ENCODE measurements around the gene WWOX.

Gene WWOX

GRCh38 chr16:78987666-78988065, 888.2 kb downstream of the WWOX start:
- no peak for DNase-seq (ENCODE audit: low read depth in 2 of 2)

- DNase-seq (ENCODE audit: low read depth in 2 of 2), result no peak
Observed at GRCh38 chr16:78988361-78988969, 889.0 kb downstream of the WWOX start.

- DNase-seq (ENCODE audit: low read depth in 2 of 2), result no peak
Observed at GRCh38 chr16:78990309-78990701, 890.9 kb downstream of the WWOX start.

GRCh38 chr16:78992001-78992400, 892.5 kb downstream of the WWOX start:
- no peak for DNase-seq (ENCODE audit: low read depth in 2 of 2)

GRCh38 chr16:78993346-78993745, 893.9 kb downstream of the WWOX start:
- no peak for DNase-seq (ENCODE audit: low read depth in 2 of 2)

- DNase-seq (ENCODE audit: low read depth in 2 of 2), result no peak
Observed at GRCh38 chr16:78994135-78994745, 894.8 kb downstream of the WWOX start.

GRCh38 chr16:78995441-78995840, 896.0 kb downstream of the WWOX start:
- no peak for DNase-seq (ENCODE audit: low read depth in 2 of 2)

- no peak for DNase-seq (ENCODE audit: low read depth in 2 of 2)
Observed at GRCh38 chr16:78996790-78997189, 897.3 kb downstream of the WWOX start.

- no peak for DNase-seq (ENCODE audit: low read depth in 2 of 2)
Observed at GRCh38 chr16:78998879-78999278, 899.4 kb downstream of the WWOX start.

GRCh38 chr16:79001156-79001967, 901.9 kb downstream of the WWOX start:
- no peak for DNase-seq (ENCODE audit: low read depth in 2 of 2)

GRCh38 chr16:79003026-79003609, 903.7 kb downstream of the WWOX start:
- DNase-seq (ENCODE audit: low read depth in 2 of 2), result no peak

GRCh38 chr16:79004309-79004708, 904.9 kb downstream of the WWOX start:
- no peak for DNase-seq (ENCODE audit: low read depth in 2 of 2)

- no peak for DNase-seq (ENCODE audit: low read depth in 2 of 2)
Observed at GRCh38 chr16:79005096-79005495, 905.6 kb downstream of the WWOX start.

GRCh38 chr16:79006206-79006605, 906.8 kb downstream of the WWOX start:
- DNase-seq (ENCODE audit: low read depth in 2 of 2), result no peak

GRCh38 chr16:79006765-79007164, 907.3 kb downstream of the WWOX start:
- DNase-seq (ENCODE audit: low read depth in 2 of 2), result no peak

- DNase-seq (ENCODE audit: low read depth in 2 of 2), result no peak
Observed at GRCh38 chr16:79007614-79008013, 908.2 kb downstream of the WWOX start.

GRCh38 chr16:79008036-79008868, 908.8 kb downstream of the WWOX start:
- no peak for DNase-seq (ENCODE audit: low read depth in 2 of 2)

GRCh38 chr16:79008869-79009179, 909.4 kb downstream of the WWOX start:
- no peak for DNase-seq (ENCODE audit: low read depth in 2 of 2)

GRCh38 chr16:79009896-79010295, 910.4 kb downstream of the WWOX start:
- DNase-seq (ENCODE audit: low read depth in 2 of 2), result no peak

- no peak for DNase-seq (ENCODE audit: low read depth in 2 of 2)
Observed at GRCh38 chr16:79011282-79011681, 911.8 kb downstream of the WWOX start.

- no peak for DNase-seq (ENCODE audit: low read depth in 2 of 2)
Observed at GRCh38 chr16:79012671-79013434, 913.4 kb downstream of the WWOX start.
